ENCODE data around the gene ITGAD. TPM values are rescaled to one million over a fixed set of nuclear protein-coding genes. Genes with fewer than 3 reads are reported as not detected.

ITGAD gene
- total RNA-seq, 1 experiment from 2014 or later, result not detected

GRCh38 chr16:31451201-31451600 lies 58.1 kb downstream of the ITGAD start:
- Histone ChIP-seq H3K9me3 (ENCODE audit: low read length) (no peaks in the 10 kb centered on the region), H3K9me2 (replicated peaks; ENCODE audit: low read length) (no peaks in the 10 kb centered on the region), H3K27ac (ENCODE audit: low read length) (no peak overlapping the region), H3K4me1 (ENCODE audit: insufficient read depth, low read length) (peaks cover 18% of the 10 kb centered on the region), H3F3A (ENCODE audit: low read length, unreplicated experiment) (no peaks in the 10 kb centered on the region), H3K4me2 (ENCODE audit: low read length) (no peak overlapping the region), H2AFZ (ENCODE audit: low read length) (peak overlapping the region; percentile 60; the same call in 1 of the 2 replicates), H3K79me2 (ENCODE audit: low read length) (no peaks in the 10 kb centered on the region), H4K20me1 (ENCODE audit: low read length) (no peaks in the 10 kb centered on the region), H3K9ac (ENCODE audit: low read length) (no peak overlapping the region), H3K4me3 (ENCODE audit: low read length) (no peak overlapping the region), H3K27me3 (ENCODE audit: low read length) (no peaks in the 10 kb centered on the region), H3K36me3 (ENCODE audit: low read depth, low read length) (no peaks in the 10 kb centered on the region)
- ATAC-seq (no peak), DNase-seq (no peak)
- no TSS peak for BruUV-seq (replicated peaks)
- ChIA-PET POLR2A (ENCODE audit: unreplicated experiment) (no interaction called here), CTCF (interaction anchor here (1.3 kb wide), 1 partner anchor 9 kb away, joined by 6 read pairs; no protein-coding TSS in a partner anchor)
- TF ChIP-seq EZH2 (IDR thresholded peaks at IDR 0.05; ENCODE audit: low read length, unreplicated experiment) (no peak), EZH2phosphoT487 (IDR thresholded peaks at IDR 0.05; ENCODE audit: borderline replicate concordance, low read length) (no peak), CTCF (conservative IDR thresholded peaks at IDR 0.05; ENCODE audit: low read depth, low read length) (no peak)
- intact Hi-C loops (cut with micrococcal nuclease), result loop anchor here (5.0 to 10.0 kb wide), 2 partner anchors 246 to 416 kb away; partner anchors contain the start of gene PYCARD

GRCh38 chr16:31451681-31452351 lies 58.7 kb downstream of the ITGAD start:
- DNase-seq, result peak; percentile 60
- no TSS peak for BruUV-seq (replicated peaks)
- CTCF ChIA-PET, result interaction anchor here (1.3 kb wide), 1 partner anchor 9 kb away, joined by 6 read pairs; no protein-coding TSS in a partner anchor
- H3K4me1 ChIP-seq (ENCODE audit: insufficient read depth, low read length), result peaks cover 18% of the 10 kb centered on the region
- no peak overlapping the region for H3K9ac ChIP-seq (ENCODE audit: low read length)
- peak overlapping the region; percentile 60; the same call in 1 of the 2 replicates for H2AFZ ChIP-seq (ENCODE audit: low read length)
- H3K27ac ChIP-seq (ENCODE audit: low read length), result no peak overlapping the region
- H3K27me3 ChIP-seq (ENCODE audit: low read length), result no peaks in the 10 kb centered on the region
- H4K20me1 ChIP-seq (ENCODE audit: low read length), result no peaks in the 10 kb centered on the region
- H3K36me3 ChIP-seq (ENCODE audit: low read depth, low read length), result no peaks in the 10 kb centered on the region
- H3K79me2 ChIP-seq (ENCODE audit: low read length), result no peaks in the 10 kb centered on the region
- POLR2A ChIA-PET (ENCODE audit: unreplicated experiment), result no interaction called here
- no peaks in the 10 kb centered on the region for H3K9me2 ChIP-seq (replicated peaks; ENCODE audit: low read length)
- no peak overlapping the region for H3K4me3 ChIP-seq (ENCODE audit: low read length)
- H3K9me3 ChIP-seq (ENCODE audit: low read length), result no peaks in the 10 kb centered on the region
- H3F3A ChIP-seq (ENCODE audit: low read length, unreplicated experiment), result no peaks in the 10 kb centered on the region
- peak; percentile 87 for ATAC-seq
- TF ChIP-seq EZH2 (IDR thresholded peaks at IDR 0.05; ENCODE audit: low read length, unreplicated experiment) (no peak), CTCF (conservative IDR thresholded peaks at IDR 0.05; ENCODE audit: low read depth, low read length) (peak; percentile 55; the same call in 1 of the 2 replicates)
- intact Hi-C loops (cut with micrococcal nuclease), result loop anchor here (5.0 to 10.0 kb wide), 2 partner anchors 247 to 415 kb away; partner anchors contain the start of gene PYCARD
- H3K4me2 ChIP-seq (ENCODE audit: low read length), result no peak overlapping the region

GRCh38 chr16:31452631-31453106 lies 59.5 kb downstream of the ITGAD start:
- H3K9ac ChIP-seq (ENCODE audit: low read length), result no peak overlapping the region
- H3K4me1 ChIP-seq (ENCODE audit: insufficient read depth, low read length), result peaks cover 18% of the 10 kb centered on the region
- H3K9me2 ChIP-seq (replicated peaks; ENCODE audit: low read length), result no peaks in the 10 kb centered on the region
- H3K4me3 ChIP-seq (ENCODE audit: low read length), result no peak overlapping the region
- DNase-seq, result peak; percentile 61
- intact Hi-C loops (cut with micrococcal nuclease), result loop anchor here (5.0 to 10.0 kb wide), 2 partner anchors 248 to 415 kb away; partner anchors contain the start of gene PYCARD
- no peaks in the 10 kb centered on the region for H3K36me3 ChIP-seq (ENCODE audit: low read depth, low read length)
- H3K4me2 ChIP-seq (ENCODE audit: low read length), result no peak overlapping the region
- no TSS peak for BruUV-seq (replicated peaks)
- H3K79me2 ChIP-seq (ENCODE audit: low read length), result peaks cover 4% of the 10 kb centered on the region; the same call in 1 of the 2 replicates
- no peak for TF ChIP-seq CTCF (conservative IDR thresholded peaks at IDR 0.05; ENCODE audit: low read depth, low read length)
- no peak for TF ChIP-seq EZH2phosphoT487 (IDR thresholded peaks at IDR 0.05; ENCODE audit: borderline replicate concordance, low read length)
- TF ChIP-seq EZH2 (IDR thresholded peaks at IDR 0.05; ENCODE audit: low read length, unreplicated experiment), result no peak
- ChIA-PET POLR2A (ENCODE audit: unreplicated experiment) (interaction anchor here (0.6 kb wide), 1 partner anchor 45 kb away, joined by 3 read pairs; no protein-coding TSS in a partner anchor), CTCF (interaction anchor here (1.3 kb wide), 1 partner anchor 8 kb away, joined by 6 read pairs; no protein-coding TSS in a partner anchor)
- H3K27me3 ChIP-seq (ENCODE audit: low read length), result no peaks in the 10 kb centered on the region
- no peaks in the 10 kb centered on the region for H3F3A ChIP-seq (ENCODE audit: low read length, unreplicated experiment)
- H3K27ac ChIP-seq (ENCODE audit: low read length), result peak overlapping the region; percentile 52
- peak; percentile 69 for ATAC-seq
- no peaks in the 10 kb centered on the region for H3K9me3 ChIP-seq (ENCODE audit: low read length)
- H2AFZ ChIP-seq (ENCODE audit: low read length), result no peak overlapping the region
- no peaks in the 10 kb centered on the region for H4K20me1 ChIP-seq (ENCODE audit: low read length)

Measured in PC-3 (cell line).